Tibial nerve (tissue), 4 donors: ENCODE data around the gene AK8. TPM values are rescaled to one million over a fixed set of nuclear protein-coding genes. Genes with fewer than 3 reads are reported as not detected.

ENCODE experiments used
- DNase-seq, 2 donors: peaks; one replicate each; pipeline ENCODE4 v3.0.0-alpha.2; 2019; ENCODE audit warnings: low spot score in 2 of 2
- H3K27ac ChIP-seq, 4 donors: fragments of 200-600 bp; sonication (generic) in 3 of 4; one replicate each; pipeline ENCODE4 v1.5.1; 2017 to 2019; ENCODE audit warnings: mild to moderate bottlenecking in 1 of 4
- H3K27me3 ChIP-seq, 2 donors: fragments of 200-600 bp; sonication (generic) in 1 of 2; one replicate each; pipeline versions ENCODE4 v1.5.1 to v1.6.0; 2017 to 2019
- H3K36me3 ChIP-seq, 3 donors: fragments of 200-600 bp; sonication (generic); one replicate each; pipeline ENCODE4 v1.5.1; 2018 to 2019
- H3K4me1 ChIP-seq, 4 donors: fragments of 200-600 bp; sonication (generic) in 3 of 4; one replicate each; pipeline ENCODE4 v1.5.1; 2017 to 2019
- H3K4me3 ChIP-seq, 4 donors: fragments of 200-600 bp; sonication (generic) in 3 of 4; one replicate each; pipeline ENCODE4 v1.5.1; 2017 to 2019; ENCODE audit warnings: mild to moderate bottlenecking in 1 of 4, moderate library complexity in 1 of 4
- H3K9me3 ChIP-seq, 4 donors: fragments of 200-600 bp; sonication (generic) in 3 of 4; one replicate each; pipeline ENCODE4 v1.5.1; 2017 to 2019
- EP300 ChIP-seq, 2 donors: sonication (generic); formaldehyde crosslinking; IDR thresholded peaks; one replicate each; pipeline ENCODE4 v1.6.1; 2017; ENCODE audit warnings: antibody characterized with exemption in 2 of 2, mild to moderate bottlenecking in 1 of 2
- POLR2A ChIP-seq, 2 donors: fragments of 450-650 bp; IDR thresholded peaks; one replicate each; pipeline ENCODE4 v1.6.1; 2017; ENCODE audit warnings: antibody characterized with exemption in 2 of 2, mild to moderate bottlenecking in 2 of 2, moderate library complexity in 2 of 2
- WGBS, 2 donors: methylation state at CpG; one replicate each; pipeline ENCODE4 v1.1.5; 2018; 5-methylcytosine and 5-hydroxymethylcytosine counted together
- total RNA-seq, 4 donors: library from RNA; depleted of rRNA; stranded (reverse); fragments of >200 nt; gene quantifications; one replicate each; pipeline ENCODE4 v1.1.0, GENCODE V29; 2016
- TF ChIP-seq, protein P1 (sequence below), 5 experiments: fragments of 200-600 bp in 3 of 5; fragments of 450-650 bp in 2 of 5; sonication (generic) in 3 of 5; IDR thresholded peaks; one replicate each; pipeline ENCODE4 v1.5.1; 2016 to 2019; ENCODE audit warnings: antibody characterized with exemption in 5 of 5, mild to moderate bottlenecking in 3 of 5, moderate library complexity in 2 of 5

Gene AK8
- total RNA-seq, 4 donors from 2014 or later: 0.30 to 4.3 (median 1.7) TPM

DNA sequence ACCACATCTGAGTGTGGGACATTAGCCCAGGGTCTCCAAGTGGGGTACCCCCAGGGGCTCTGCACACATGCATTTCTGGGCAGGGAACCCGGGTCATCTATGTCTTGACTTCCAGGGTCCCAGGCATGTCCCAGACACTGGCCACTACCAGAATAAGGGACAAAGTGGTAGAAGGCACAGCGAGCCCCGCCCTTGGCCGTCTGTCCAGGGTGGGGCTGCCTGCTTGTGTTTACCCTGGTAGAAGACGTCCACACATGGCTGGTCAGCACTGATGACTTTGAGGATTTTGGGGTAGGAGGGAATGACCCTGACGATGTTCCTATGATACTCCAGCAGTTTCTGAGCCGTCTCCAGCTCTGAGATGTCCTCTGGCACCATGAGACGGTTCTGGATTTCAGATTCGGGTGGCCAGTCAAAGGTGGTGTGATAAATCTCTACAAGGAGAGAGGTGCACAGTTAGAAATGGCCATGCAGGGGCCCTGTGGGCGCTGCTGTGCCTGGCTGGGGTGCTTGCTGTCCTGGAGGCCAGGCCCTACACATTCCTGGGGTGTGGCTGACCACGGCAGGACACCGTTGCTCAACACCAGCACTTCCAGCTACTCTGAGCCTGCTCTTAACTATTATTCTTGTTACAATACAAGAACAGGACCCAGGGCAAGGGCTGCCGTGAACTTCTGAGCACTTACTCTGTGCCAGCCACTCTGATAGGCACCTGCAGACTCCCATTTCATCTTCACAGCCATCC, 51.3 kb downstream of the AK8 start:
- Histone ChIP-seq H3K9me3 (no peaks in the 10 kb centered on the region), H3K4me3 (no peak overlapping the region), H3K27ac (no peak overlapping the region), H3K4me1 (no peaks in the 10 kb centered on the region), H3K36me3 (peaks cover 0 to 16% (median 0%) of the 10 kb centered on the region in 3 donors), H3K27me3 (no peaks in the 10 kb centered on the region)
- 78 to 81% methylated on average over 9 to 13 of the region's 13 CpGs for WGBS, 2 donors
- TF ChIP-seq, protein P1, sequence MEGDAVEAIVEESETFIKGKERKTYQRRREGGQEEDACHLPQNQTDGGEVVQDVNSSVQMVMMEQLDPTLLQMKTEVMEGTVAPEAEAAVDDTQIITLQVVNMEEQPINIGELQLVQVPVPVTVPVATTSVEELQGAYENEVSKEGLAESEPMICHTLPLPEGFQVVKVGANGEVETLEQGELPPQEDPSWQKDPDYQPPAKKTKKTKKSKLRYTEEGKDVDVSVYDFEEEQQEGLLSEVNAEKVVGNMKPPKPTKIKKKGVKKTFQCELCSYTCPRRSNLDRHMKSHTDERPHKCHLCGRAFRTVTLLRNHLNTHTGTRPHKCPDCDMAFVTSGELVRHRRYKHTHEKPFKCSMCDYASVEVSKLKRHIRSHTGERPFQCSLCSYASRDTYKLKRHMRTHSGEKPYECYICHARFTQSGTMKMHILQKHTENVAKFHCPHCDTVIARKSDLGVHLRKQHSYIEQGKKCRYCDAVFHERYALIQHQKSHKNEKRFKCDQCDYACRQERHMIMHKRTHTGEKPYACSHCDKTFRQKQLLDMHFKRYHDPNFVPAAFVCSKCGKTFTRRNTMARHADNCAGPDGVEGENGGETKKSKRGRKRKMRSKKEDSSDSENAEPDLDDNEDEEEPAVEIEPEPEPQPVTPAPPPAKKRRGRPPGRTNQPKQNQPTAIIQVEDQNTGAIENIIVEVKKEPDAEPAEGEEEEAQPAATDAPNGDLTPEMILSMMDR (IDR thresholded peaks at IDR 0.05): no peak
- no peak for TF ChIP-seq POLR2A (IDR thresholded peaks at IDR 0.05)
- no peak for TF ChIP-seq EP300 (IDR thresholded peaks at IDR 0.05)
- DNase-seq: no peak

DNA sequence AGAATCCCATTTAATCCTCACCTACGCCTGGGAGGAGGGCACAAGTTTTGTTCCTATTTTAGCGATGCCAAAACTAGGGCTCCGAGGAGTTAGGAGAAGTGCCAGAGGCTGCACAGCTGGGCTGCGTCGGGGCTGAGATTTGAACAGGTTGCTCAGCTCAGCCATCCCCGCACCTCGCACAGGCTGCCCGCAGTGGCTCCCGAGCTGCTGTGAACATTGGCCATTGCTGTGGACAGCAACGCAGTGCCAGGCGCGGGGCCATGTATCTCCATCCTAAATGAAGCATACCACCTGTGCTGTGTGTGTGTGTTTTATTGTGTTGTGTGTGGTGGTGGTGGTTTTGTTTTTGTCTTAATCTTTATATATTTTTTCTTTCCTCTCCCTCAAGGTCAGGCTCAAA, 52.0 kb downstream of the AK8 start:
- no peaks in the 10 kb centered on the region for H3K9me3 ChIP-seq
- no peaks in the 10 kb centered on the region for H3K27me3 ChIP-seq
- peaks cover 0 to 16% (median 0%) of the 10 kb centered on the region in 3 donors for H3K36me3 ChIP-seq
- 91 to 92% methylated on average over 12 of the region's 12 CpGs for WGBS, 2 donors
- H3K4me3 ChIP-seq: no peak overlapping the region
- no peak for DNase-seq
- no peaks in the 10 kb centered on the region for H3K4me1 ChIP-seq
- no peak overlapping the region for H3K27ac ChIP-seq
- TF ChIP-seq POLR2A (IDR thresholded peaks at IDR 0.05): no peak
- TF ChIP-seq, protein P1 (IDR thresholded peaks at IDR 0.05): no peak
- no peak for TF ChIP-seq EP300 (IDR thresholded peaks at IDR 0.05)

DNA sequence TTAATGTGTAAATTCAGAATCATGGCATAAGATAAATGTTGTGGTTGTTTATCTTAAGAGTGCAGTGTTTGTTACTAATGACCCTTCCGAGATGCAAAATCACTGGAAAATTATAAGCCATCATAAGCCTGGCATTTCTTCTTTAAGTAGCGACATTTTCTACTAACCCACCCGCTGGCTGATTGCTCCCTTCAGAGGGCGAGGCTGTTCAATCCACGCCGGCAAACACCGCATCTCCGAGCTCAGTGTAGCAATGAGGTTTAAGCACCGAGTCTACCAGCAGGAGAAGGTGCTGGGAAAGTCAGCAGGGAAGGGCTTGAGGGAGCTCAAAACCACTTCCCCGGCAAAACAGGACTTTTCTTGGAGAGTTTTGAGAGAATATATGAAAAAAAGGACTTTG, 52.7 kb downstream of the AK8 start:
- H3K36me3 ChIP-seq: peaks cover 0 to 16% (median 0%) of the 10 kb centered on the region in 3 donors
- no peak for DNase-seq
- H3K27ac ChIP-seq: no peak overlapping the region
- no peak overlapping the region for H3K4me3 ChIP-seq
- no peaks in the 10 kb centered on the region for H3K4me1 ChIP-seq
- TF ChIP-seq POLR2A (IDR thresholded peaks at IDR 0.05): no peak
- no peak for TF ChIP-seq EP300 (IDR thresholded peaks at IDR 0.05)
- TF ChIP-seq, protein P1 (IDR thresholded peaks at IDR 0.05): no peak
- H3K27me3 ChIP-seq: no peaks in the 10 kb centered on the region
- H3K9me3 ChIP-seq: no peaks in the 10 kb centered on the region
- WGBS, 2 donors: 53 to 57% methylated on average over 10 of the region's 10 CpGs

DNA sequence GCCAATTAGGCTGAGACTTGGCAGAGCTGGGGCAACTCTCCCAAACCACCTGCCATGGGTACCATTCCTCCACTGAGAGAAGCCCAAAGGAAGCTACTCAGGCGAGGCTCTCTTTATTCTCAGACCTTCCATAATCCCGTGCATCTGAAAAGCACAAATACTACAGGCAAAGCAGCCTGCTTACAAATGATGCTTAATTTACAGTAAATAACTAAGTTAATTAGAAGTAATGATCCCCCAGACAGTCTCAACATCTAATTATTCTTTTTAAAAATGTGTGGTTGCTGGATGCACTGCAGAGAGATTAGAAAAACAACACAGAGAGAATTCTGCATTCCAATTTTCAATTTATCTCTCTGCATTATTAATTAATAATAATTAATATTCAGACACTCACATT, 53.1 kb downstream of the AK8 start:
- 78 to 84% methylated on average over 2 of the region's 2 CpGs for WGBS, 2 donors
- Histone ChIP-seq H3K27ac (no peak overlapping the region), H3K4me1 (no peaks in the 10 kb centered on the region), H3K27me3 (no peaks in the 10 kb centered on the region), H3K4me3 (no peak overlapping the region), H3K36me3 (peaks cover 0 to 16% (median 0%) of the 10 kb centered on the region in 3 donors), H3K9me3 (no peaks in the 10 kb centered on the region)
- no peak for DNase-seq
- TF ChIP-seq POLR2A (IDR thresholded peaks at IDR 0.05) (no peak), EP300 (IDR thresholded peaks at IDR 0.05) (no peak)
- TF ChIP-seq, protein P1 (IDR thresholded peaks at IDR 0.05): no peak

DNA sequence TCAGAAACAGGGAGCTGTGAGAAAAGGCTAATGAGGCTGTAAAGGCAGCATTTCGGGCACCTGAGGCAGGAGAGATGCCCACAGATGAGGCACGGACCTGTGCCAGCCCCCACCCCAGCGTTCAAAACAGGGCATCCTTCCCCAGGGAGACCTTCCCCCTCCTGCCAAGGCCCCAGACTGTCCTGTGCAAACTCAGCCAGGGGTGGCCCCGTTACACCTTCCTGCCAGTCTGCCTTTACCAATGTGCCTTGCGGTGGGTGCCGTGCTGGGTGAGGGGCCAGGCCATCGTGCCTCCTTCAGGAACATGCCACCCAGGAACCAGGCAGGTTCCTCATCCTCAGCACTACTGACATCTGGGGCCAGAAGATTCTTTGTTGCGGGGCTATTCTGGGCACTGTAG, 53.9 kb downstream of the AK8 start:
- DNase-seq: no peak
- H3K4me1 ChIP-seq: no peaks in the 10 kb centered on the region
- 95 to 100% methylated on average over 3 to 8 of the region's 8 CpGs for WGBS, 2 donors

More for the DNA sequence above, 53.9 kb downstream of the AK8 start:
- TF ChIP-seq, protein P1 (IDR thresholded peaks at IDR 0.05): no peak
- TF ChIP-seq EP300 (IDR thresholded peaks at IDR 0.05): no peak
- TF ChIP-seq POLR2A (IDR thresholded peaks at IDR 0.05): no peak
- no peaks in the 10 kb centered on the region for H3K27me3 ChIP-seq
- no peak overlapping the region for H3K27ac ChIP-seq
- H3K4me3 ChIP-seq: no peak overlapping the region
- H3K36me3 ChIP-seq: peaks cover 0 to 16% (median 0%) of the 10 kb centered on the region in 3 donors
- no peaks in the 10 kb centered on the region for H3K9me3 ChIP-seq
